Left lobe of liver (tissue), 2 donors: ENCODE measurements around the gene OR4D2. TPM values are rescaled to one million over a fixed set of nuclear protein-coding genes. Genes with fewer than 3 reads are reported as not detected.
"Not testable (repeated sequence)": the region's sequence is repeated elsewhere in the genome, so short reads cannot be mapped to it uniquely, and the experiment has no call there.

Experiments
- ATAC-seq: fragments of 200-7000 bp; cut with Tn5 transposase; one replicate; pipeline ENCODE4 v1.9.1; 2020; ENCODE audit warnings: mild to moderate bottlenecking, moderate library complexity
- DNase-seq: peaks from one replicate; pipeline ENCODE4 v3.0.0-alpha.2; 2020; ENCODE audit warnings: low spot score
- total RNA-seq: library from RNA; stranded (reverse); gene quantifications from one replicate; pipeline ENCODE4 v1.2.1, GENCODE V29; 2021
- donor health status: DM: no; HTN: no; CAD: no; lungs with moderate emphysema.
- donor health status: DM: no; HTN: yes; CAD: no.

Gene OR4D2
- not detected for total RNA-seq

DNA sequence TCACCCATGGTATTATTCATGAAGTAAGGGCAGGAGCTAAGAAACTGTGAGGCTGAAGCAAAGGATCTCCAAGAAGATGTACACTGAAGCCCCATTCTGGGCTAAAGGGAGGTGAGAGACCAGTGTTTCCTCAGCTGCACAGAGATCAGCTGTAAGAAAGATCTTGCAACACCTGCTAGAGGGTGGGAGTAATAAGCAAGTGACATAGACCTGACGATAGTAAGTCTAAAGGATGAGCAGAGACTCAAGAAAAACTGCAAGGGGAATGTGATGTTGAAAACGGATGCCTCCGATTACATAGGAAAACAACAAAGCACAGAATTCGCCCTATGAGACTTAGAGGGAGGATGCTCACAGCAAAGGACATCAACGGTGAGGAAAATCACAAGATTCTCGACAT, at the start of gene OR4D2:
Gene OR4D2, plus strand, starts transcription at position 301 of the 400 bp plus-strand sequence. CDS start 2,674 bp downstream, outside the sequence.
- DNase-seq (no peak), ATAC-seq (no peak)

DNA sequence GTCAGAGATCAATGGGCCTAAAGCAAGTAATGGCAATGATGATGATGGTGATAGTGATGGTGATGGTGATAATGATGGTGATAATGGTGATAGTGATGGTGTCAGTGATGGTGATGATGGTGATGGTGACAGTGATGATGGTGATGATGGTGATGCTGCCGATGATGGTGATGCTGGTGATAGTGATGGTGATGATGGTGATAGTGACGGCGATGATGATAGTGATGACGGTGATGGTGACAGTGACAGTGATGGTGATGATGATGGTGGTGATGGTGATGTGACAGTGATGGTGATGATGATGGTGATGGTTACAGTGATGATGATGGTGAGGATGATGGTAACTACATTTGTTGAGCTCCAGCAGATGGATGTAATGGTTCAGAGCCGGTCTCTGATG, 49.4 kb upstream of the OR4D2 start:
- ATAC-seq = no peak
- no peak for DNase-seq

DNA sequence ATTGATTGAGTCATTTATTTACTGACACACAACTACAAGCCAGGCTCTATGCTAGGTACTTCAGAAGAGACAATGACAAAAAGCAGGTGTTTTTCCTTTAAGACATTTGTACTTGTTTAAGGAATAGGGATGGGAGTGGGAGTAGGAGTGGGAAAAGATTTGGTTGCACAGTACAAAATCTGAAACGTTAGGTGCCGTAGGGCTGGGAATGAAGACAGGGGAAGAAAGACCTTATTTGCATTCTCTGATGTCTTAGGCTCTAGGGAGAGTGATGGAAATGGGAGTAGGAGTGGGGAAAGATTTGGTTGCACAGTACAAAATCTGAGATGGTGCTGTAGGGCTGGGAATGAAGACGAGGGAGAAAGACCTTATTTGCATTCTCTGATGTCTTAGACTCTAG, 47.3 kb upstream of the OR4D2 start:
- no peak for ATAC-seq
- DNase-seq = no peak

DNA sequence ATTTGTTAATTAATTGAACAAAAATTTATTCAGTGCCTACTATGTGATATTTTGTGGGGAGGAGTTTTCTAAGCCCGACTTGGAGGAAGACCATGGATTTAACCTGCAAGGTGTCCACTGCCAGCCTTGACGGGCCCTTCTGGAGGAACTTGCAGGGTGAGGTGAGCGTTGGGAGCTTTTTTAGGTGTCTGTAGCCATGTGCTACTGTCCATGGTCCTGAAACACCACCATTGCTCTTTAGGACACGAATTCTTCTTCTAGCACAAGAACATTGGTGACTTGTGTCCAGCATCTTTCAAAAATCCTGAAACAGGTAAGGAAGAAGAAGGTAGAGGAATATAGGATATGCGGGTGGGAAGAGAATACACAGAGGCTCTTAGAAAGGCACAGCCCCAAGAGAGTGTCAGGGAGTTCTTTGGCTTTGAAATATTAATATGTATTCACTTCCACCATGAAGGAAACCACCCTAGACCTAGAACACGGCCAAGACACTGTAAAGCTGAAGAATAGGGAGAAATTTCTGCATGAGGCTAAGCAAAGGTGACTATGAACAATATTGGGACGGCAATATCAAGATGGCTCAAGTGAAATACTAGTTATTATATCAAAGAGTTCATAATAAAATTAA, 46.5 kb upstream of the OR4D2 start:
- DNase-seq = no peak
- peak; percentile 81 for ATAC-seq

DNA sequence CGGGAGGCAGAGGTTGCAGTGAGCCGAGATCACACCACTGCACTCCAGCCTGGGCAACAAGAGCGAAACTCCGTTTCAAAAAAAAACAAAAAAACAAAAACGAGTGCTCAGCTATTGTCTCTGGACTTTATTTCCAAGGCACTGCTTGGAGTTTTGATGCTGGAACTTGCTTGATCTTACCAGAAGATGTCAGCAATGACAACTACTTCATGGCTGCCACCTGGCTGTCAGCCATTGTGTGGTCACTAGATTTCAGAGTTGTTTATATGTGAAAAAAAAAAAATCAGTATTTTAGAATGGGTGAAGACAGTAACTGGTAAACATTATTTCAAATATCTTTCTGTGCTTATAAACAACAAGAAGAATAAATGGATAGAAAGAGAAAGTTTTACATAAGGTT, 44.9 kb upstream of the OR4D2 start:
- ATAC-seq (no peak), DNase-seq (no peak)

DNA sequence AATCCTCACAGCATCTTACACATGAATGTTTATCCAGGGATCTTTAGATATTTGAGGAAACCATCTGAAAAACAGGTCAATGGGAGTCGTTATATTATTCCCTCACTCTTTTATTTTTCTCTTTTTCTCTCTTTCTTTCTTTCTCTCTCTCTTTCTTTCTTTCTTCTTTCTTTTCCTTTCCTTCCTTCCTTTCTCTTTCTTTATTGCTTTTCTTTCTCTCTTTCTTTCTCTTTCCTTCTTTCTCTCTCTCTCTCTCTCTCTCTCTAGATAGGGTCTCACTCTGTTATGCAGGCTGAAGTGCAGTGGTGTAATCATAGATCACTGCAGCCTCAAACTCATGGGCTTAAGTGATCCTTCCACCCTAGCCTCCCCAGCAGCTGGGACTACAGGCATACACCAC, 38.9 kb upstream of the OR4D2 start:
- ATAC-seq = no peak
- DNase-seq = no peak

DNA sequence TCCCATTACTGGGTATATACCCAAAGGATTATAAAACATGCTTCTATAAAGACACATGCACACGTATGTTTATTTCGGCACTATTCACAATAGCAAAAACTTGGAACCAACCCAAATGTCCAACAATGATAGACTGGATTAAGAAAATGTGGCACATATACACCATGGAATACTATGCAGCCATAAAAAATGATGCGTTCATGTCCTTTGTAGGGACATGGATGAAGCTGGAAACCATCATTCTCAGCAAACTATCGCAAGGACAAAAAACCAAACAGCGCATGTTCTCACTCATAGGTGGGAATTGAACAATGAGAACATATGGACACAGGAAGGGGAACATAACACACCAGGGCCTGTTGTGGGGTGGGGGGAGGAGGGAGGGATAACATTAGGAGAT, 34.1 kb upstream of the OR4D2 start:
- ATAC-seq, DNase-seq: not testable (repeated sequence)

DNA sequence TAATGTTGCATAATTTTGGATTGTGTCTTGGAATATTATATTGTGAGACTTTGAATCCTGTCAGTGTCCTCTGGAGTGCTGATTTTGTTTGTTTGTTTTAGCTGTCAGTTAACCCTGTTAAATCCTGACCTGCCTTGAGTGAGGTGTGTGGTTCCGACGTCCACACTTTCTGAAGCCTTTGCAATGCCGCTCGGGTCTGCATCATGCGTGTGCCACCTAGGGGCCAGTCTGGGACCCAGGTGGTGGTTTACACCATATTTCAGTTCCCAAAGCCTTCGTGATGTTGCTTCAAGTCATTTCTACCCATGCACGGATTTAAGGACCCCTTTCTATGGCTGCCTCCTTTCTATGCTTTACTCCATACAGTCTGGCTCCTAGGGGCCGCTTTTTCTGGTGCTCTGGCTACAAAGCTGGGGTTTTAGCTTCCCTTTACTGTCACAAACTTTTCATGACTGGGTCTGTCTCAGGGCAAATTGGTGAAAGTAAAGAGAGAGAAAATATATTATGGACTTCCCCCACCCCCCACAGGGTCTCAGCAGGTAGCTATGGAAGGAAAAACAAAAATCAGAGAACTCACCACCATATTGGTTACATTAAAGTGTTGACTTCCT, 30.0 kb upstream of the OR4D2 start:
- ATAC-seq (peak; percentile 87), DNase-seq (no peak)

DNA sequence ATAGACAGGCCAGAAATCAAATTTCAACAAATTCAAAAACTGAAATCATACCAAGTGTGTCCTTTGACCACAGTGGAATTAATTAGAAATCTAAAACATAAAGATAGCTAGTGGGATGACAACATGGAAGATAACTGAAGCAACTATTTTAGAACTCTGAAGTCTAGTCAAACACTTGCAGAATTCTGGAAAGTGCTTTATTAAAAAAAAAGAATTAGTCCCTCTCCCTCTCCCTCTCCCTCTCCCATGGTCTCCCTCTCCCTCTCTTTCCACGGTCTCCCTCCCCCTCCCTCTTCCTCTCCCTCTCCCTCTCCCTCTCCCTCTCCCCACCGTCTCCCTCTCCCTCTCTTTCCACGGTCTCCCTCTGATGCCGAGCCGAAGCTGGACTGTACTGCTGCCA, 25.3 kb upstream of the OR4D2 start:
- DNase-seq (no peak), ATAC-seq (no peak)

DNA sequence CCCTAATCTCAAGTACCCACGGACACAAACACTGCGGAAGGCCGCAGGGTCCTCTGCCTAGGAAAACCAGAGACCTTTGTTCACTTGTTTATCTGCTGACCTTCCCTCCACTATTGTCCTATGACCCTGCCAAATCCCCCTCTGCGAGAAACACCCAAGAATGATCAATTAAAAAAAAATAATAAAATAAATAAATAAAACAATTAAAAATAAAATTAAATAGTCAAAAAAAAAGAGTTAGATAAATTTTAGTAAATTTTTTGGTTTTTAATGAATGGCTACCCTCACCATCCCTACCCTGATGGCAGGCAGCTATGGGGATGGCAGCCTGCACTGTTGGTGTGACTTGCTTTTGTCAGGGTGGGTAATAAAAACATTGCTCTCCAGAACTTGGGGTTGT, 23.4 kb upstream of the OR4D2 start:
- ATAC-seq, DNase-seq: not testable (repeated sequence)

DNA sequence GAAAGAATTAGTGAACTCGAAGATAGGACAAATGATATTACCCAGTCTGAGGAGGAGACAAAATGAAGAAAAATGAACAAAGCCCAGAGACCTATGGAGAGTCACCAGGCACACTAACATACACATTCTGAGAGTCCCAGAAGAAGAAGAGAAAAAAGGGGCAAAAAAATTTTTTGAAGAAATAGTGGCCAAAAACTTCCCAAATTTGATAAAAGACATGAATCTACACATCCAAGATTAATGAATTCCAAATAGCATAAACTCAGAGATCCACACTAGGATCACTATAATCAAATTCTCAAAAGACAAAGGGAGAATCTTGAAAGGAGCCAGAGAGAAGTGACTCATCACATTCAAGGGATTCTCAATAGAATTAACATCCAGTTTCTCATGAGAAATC, 22.0 kb upstream of the OR4D2 start:
- DNase-seq = no peak

DNA sequence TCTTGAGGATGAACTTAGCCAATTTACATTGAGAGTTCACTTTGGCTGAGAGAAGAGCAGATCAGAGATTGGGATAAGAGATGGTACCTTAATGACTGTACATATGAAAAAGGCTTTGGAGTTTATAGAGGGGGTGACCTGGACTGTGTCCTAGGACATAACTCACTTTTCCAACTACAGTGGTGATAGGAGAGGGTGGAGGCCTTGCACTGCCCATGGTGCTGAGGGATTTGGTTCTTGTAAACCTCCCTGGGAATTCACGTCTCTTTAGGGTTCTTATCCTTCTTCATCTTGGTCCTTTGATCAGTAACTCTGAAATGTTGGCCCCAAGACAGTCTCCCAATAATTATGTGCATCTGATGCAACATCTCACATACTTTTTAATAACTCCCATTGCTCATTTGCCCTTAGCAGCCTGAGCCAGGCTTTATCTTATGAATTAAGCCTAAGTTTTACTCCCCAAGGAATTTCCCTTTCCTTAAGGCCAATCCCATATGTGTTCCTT, 18.8 kb upstream of the OR4D2 start, which contains the start of gene OR4D1:
Gene OR4D1, plus strand, starts transcription at position 455 of the 505 bp plus-strand sequence. CDS start 6,770 bp downstream, outside the sequence.
- ATAC-seq (no peak), DNase-seq (no peak)

More for the DNA sequence above, 22.0 kb upstream of the OR4D2 start:
- ATAC-seq = no peak

DNA sequence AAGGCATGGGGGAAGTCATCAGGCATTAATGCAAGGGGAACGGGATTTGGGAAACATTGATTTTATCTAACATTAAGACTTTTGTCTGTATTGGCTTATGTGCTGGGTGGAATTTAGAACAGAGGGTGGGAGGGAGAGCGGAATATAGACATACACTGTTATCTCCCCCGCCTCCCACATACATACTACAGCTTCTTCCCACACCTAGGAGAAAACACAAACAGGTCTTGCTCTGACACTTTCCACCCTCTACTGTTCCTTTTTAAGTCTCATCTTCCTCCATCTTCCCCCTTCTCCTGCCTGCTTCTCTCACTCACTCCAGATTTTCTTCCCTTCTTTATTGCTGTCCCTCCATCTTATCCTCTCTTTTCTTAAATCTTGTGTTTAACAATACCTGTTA, 18.2 kb upstream of the OR4D2 start:
- no peak for ATAC-seq
- no peak for DNase-seq

DNA sequence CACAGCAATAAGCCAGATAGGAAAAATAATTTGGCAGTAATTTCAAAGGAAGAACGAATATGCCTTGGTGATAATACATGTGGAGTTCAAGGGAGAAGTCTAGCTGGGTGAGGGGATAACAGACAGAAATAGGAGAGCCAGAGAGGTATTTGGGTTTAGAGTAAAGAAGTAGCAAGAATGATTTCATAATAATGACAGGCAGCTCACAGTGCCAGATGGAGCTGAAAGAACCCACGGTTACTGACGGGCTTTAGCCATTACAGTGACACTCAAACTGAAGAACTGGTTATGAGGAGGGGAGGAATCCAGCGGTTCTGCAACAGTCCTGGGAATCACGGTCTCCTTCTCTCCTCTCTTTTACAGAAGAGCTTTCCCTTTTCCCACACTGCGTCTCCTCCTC, 16.4 kb upstream of the OR4D2 start:
- DNase-seq (no peak), ATAC-seq (no peak)

DNA sequence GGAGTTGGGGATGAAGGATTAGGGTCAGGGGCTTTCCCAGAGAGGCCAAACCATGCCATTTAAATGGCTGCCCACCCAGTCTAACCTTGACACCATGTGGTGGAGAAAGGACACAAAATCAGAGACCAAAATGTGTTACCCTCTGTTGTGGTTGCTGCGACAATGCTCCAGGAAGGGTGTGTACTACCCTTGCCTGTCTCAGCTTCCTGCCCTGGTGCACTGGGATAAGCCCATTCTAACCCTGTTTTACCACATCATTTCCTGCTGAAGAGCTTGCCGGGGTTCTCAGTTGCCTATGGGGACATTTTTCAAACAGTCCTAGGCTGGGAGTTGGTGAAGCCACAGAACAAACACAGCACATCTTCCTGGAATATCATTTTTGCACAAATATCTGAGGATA, 13.7 kb upstream of the OR4D2 start:
- DNase-seq (no peak), ATAC-seq (no peak)

DNA sequence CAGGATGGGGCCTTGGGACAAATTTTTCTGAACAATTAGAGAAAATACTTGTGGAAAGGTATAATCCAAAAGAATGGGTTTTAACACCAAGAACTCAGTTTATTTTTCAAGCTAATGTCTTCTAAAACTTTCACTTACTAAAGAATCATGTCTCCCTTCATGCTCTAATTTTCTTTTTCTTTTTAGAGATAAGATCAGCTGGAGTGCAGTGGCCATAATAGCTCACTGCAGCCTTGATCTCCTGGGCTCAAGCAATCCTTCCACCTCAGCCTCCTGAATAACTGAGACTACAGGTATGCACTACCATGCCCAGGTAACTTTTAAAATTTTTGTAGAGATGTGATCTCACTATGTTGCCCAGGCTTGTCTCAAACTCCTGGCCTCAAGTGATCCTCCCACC, 13.1 kb upstream of the OR4D2 start:
- ATAC-seq (no peak), DNase-seq (no peak)

DNA sequence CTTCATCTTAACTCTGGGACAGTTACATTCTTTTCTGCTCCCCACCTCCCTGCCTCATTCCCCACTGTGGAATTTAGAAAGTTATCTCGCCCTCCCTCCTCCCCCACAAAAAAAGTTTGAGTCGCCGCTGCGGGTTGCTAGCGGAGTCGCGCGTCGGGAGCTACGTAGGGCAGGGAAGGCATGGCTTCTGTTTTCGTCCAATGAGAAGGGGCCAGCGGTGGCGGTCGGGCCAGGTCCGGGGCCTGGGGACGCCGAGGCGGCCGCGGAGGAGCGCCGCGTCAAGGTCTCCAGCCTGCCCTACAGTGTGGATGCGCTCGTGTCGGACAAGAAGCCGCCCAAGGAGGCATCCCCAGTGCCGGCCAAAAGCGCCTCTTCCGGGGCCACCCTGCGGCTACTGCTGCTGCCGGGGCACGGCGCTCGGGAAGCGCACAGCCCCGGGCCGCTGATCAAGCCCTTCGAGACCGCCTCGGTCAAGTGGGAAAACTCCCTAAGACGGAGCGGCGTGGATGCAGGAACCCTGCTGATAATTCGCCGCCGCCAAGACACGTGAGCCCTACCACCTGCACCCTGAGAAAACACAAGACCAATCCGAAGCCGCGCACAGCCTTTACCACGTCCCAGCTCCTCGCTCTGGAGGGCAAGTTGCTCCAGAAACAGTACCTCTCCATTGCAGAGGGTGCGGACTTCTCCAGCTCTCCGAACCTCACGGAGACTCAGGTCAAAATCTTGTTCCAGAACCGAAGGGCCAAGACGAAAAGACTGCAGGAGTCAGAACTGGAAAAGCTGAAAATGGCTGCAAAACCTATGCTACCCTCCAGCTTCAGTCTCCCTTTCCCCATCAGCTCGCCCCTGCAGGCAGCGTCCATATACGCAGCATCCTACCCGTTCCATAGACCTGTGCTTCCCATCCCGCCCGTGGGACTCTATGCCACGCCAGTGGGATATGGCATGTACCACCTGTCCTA, 9.7 kb upstream of the OR4D2 start:
- DNase-seq (no peak), ATAC-seq (peak; percentile 31)

DNA sequence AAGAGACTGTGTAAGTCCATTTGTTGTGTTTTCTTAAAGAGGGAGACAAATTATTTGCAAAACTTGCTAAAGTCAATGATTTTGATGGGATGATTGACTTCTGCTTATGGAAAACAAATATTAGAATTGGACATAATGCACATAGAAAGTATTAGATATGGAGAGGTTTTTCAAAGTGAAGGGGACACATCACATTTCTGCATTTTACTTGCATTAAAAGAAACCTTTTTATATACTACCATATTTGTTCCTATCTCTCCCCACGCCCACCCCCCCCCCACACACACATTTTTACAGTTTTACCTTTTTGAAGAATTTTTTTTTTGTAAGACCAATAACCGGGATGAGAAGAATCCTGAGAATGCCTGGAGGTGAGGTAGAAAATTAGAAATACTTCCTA, 8.6 kb upstream of the OR4D2 start:
- ATAC-seq (no peak), DNase-seq (no peak)

DNA sequence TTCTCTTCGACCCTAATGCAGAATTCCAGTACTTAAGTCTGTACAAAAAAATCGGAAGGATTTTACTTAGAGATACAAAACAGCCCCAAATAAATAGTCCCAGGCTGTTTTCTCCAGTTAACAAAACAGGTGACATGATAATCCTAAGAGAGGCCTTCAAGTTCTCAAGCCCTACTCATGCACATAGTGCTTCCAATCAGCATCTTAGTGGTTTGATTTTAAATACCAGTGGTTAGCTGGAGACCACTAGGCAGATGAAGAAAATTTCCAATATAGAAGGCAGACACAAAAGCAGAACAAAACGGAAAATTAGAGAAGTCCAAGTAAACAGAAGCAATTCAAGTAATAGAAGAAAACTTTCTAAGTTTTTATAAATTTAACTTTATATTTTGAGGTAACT, 5.2 kb upstream of the OR4D2 start:
- no peak for DNase-seq

DNA sequence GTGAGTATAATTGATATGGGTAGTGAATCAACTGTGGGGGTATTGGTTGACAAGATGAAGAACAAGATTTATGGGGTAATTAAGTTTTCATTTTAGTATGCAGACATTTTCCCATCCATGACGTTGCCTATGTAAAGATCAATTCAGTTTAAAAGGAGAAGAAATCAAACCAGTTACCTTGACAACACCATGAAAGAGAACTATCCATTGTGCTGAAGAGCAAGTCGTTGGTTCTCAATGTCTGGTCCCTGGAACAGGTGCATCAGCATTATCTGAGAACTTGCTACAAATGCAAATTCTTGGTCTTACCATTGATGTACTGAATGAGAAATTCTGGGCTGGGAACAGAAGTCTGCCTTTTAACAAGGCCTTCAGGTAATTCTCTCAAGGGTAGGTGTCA, 801 bp upstream of the OR4D2 start:
- ATAC-seq = no peak
- DNase-seq = no peak

More for the DNA sequence above, 5.2 kb upstream of the OR4D2 start:
- no peak for ATAC-seq

DNA sequence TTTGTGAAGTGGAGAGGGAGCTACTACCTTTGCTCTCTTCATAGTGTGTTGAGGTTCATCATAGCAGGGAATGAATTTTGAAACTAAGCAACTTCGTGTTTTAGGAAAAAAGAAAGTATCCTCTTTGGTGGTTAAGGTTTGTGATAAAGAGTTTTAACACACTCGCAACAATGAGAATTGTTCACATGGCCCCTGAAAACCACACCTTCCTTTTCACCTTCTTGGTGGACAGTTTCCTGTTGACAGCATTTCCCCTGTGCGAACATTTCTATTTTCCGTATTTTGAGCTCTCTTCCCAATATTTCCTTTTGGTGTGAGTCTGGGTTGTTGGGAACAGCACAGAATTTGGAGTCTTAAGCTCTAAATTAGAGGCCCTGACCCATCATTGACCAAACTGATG, 3.8 kb downstream of the OR4D2 start:
- no peak for DNase-seq
- no peak for ATAC-seq
